ENCODE data around the gene IFI44.

- TF ChIP-seq SUZ12 (IDR thresholded peaks at IDR 0.05; ENCODE audit: extremely low read depth, insufficient read depth, insufficient read length): no peak
- no peak for TF ChIP-seq YY1 (IDR thresholded peaks at IDR 0.05; ENCODE audit: insufficient read depth, insufficient read length)
These were observed 45.0 kb upstream of the IFI44 start for GRCh38 chr1:78604643-78605042.

Data from NT2/D1 (cell line).